Measurements from ENCODE around the gene HEATR1.

- TF ChIP-seq CTCF (conservative IDR thresholded peaks at IDR 0.05; ENCODE audit: low read depth, low read length): no peak
- no peak for TF ChIP-seq EZH2phosphoT487 (IDR thresholded peaks at IDR 0.05; ENCODE audit: borderline replicate concordance, low read length)
Measured at GRCh38 chr1:236514703-236515442, 89.4 kb downstream of the HEATR1 start.

Measured in PC-3 (cell line).